Loucy (cell line): ENCODE results near the gene DPM2.

ENCODE experiments used
- H2AFZ ChIP-seq: fragments of 200-600 bp; sonication (generic); 2 replicates; pipeline ENCODE4 v1.6.0; 2016; ENCODE audit warnings: antibody characterized with exemption, mild to moderate bottlenecking, low read length, moderate library complexity
- H3F3A ChIP-seq: fragments of 200-600 bp; 2 replicates; pipeline ENCODE4 v1.6.0; 2016; ENCODE audit warnings: antibody characterized with exemption, low read depth, mild to moderate bottlenecking
- H3K27me3 ChIP-seq: fragments of 200-600 bp; sonication (generic); 2 replicates; pipeline ENCODE4 v1.6.1; 2014; ENCODE audit warnings: low read length, mild to moderate bottlenecking; ENCODE audit not compliant: insufficient read depth, poor library complexity, severe bottlenecking
- H3K36me3 ChIP-seq: fragments of 200-600 bp; sonication (generic); 2 replicates; pipeline ENCODE4 v1.6.1; 2016; ENCODE audit warnings: low read length; ENCODE audit not compliant: insufficient read depth
- H3K4me1 ChIP-seq: fragments of 200-600 bp; sonication (generic); 2 replicates; pipeline ENCODE4 v1.5.1; 2014; ENCODE audit warnings: low read length, mild to moderate bottlenecking; ENCODE audit not compliant: insufficient read depth, poor library complexity, severe bottlenecking
- H3K4me2 ChIP-seq: fragments of 200-600 bp; sonication (generic); 2 replicates; pipeline ENCODE4 v1.6.0; 2014; ENCODE audit warnings: antibody characterized with exemption, low read length, low read depth, mild to moderate bottlenecking; ENCODE audit not compliant: poor library complexity, severe bottlenecking
- H3K4me3 ChIP-seq: fragments of 200-600 bp; sonication (generic); 2 replicates; pipeline ENCODE4 v1.5.1; 2014; ENCODE audit warnings: low read length, mild to moderate bottlenecking, mixed read lengths; ENCODE audit not compliant: poor library complexity, severe bottlenecking
- H3K79me2 ChIP-seq: fragments of 200-600 bp; sonication (generic); 2 replicates; pipeline ENCODE4 v1.6.1; 2014; ENCODE audit warnings: low read length; ENCODE audit not compliant: insufficient read depth
- H3K9ac ChIP-seq: fragments of 200-600 bp; sonication (generic); 2 replicates; pipeline ENCODE4 v1.6.0; 2014; ENCODE audit warnings: mild to moderate bottlenecking, low read depth, low read length, moderate library complexity; ENCODE audit not compliant: poor library complexity, severe bottlenecking
- H3K9me2 ChIP-seq: fragments of 200-600 bp; sonication (generic); replicated peaks from 2 replicates; pipeline ENCODE4 v1.6.1; 2016; ENCODE audit warnings: low read depth, low read length, mixed read lengths
- H3K9me3 ChIP-seq: fragments of 200-600 bp; sonication (generic); 2 replicates; pipeline ENCODE4 v1.6.1; 2014; ENCODE audit warnings: mild to moderate bottlenecking, antibody characterized with exemption, low read length, low read depth; ENCODE audit not compliant: insufficient read depth
- H4K20me1 ChIP-seq: fragments of 200-600 bp; sonication (generic); 2 replicates; pipeline ENCODE4 v1.6.0; 2014; ENCODE audit warnings: antibody characterized with exemption, low read length, mild to moderate bottlenecking; ENCODE audit not compliant: insufficient read depth, poor library complexity, severe bottlenecking
- EZH2phosphoT487 ChIP-seq: fragments of 200-600 bp; IDR thresholded peaks from 2 replicates; pipeline ENCODE4 v1.6.1; 2018; ENCODE audit warnings: antibody characterized with exemption, mild to moderate bottlenecking, moderate library complexity, borderline replicate concordance
- TF ChIP-seq, protein P1 (sequence below): fragments of 200-600 bp; sonication (generic); conservative IDR thresholded peaks from 2 replicates; pipeline ENCODE4 v1.5.1; 2014; ENCODE audit warnings: mild to moderate bottlenecking, antibody characterized with exemption, low read length

The DPM2 gene

DNA sequence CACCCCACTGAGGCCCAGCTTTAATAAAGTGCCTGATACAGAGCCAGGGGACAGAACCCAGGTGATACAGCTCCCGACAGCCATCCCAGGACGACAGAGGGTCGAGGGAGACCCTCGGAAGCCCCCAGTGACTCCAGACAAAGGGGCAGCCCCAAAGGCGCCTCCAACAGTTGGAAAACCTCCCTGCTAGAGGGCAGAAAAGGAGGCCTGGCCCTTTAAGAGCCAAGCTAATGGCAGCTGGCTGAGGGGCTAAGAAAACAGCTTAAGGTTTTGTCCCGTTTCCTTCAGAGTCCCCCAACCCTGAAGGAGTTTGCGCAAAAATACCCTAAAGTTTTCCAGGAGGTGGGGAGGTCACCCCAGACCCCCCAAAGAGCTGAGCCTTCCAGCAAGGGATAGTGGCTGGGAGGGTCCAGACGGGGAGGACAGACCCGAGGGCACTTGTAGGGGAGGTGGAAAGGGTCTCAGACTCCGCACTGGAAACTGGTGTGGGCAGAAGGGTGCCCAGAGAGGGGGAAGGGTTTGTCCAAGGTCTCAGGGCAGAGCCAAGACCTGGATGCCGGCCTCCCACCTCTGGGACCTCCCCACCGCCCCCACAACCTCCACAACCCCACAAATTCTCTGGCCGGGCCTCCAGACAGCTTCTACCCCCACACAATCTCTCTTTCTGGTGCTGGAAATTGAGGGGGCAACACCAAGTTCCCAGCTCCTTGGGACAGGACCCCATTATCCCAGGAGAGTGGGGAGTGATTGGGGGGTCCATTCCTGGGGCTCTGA, 52.0 kb downstream of the DPM2 start:
- Histone ChIP-seq H4K20me1 (no peaks in the 10 kb centered on the region), H3K4me3 (no peak overlapping the region), H2AFZ (no peak overlapping the region), H3K4me1 (peaks cover 28% of the 10 kb centered on the region), H3K27me3 (no peaks in the 10 kb centered on the region), H3K9me2 (no peaks in the 10 kb centered on the region), H3F3A (no peaks in the 10 kb centered on the region), H3K9me3 (no peaks in the 10 kb centered on the region), H3K36me3 (peaks cover 14% of the 10 kb centered on the region; the same call in 1 of the 2 replicates), H3K4me2 (peak overlapping the region; percentile 59), H3K79me2 (no peaks in the 10 kb centered on the region), H3K9ac (peak overlapping the region; percentile 38)
- no peak for TF ChIP-seq EZH2phosphoT487
- TF ChIP-seq, protein P1, sequence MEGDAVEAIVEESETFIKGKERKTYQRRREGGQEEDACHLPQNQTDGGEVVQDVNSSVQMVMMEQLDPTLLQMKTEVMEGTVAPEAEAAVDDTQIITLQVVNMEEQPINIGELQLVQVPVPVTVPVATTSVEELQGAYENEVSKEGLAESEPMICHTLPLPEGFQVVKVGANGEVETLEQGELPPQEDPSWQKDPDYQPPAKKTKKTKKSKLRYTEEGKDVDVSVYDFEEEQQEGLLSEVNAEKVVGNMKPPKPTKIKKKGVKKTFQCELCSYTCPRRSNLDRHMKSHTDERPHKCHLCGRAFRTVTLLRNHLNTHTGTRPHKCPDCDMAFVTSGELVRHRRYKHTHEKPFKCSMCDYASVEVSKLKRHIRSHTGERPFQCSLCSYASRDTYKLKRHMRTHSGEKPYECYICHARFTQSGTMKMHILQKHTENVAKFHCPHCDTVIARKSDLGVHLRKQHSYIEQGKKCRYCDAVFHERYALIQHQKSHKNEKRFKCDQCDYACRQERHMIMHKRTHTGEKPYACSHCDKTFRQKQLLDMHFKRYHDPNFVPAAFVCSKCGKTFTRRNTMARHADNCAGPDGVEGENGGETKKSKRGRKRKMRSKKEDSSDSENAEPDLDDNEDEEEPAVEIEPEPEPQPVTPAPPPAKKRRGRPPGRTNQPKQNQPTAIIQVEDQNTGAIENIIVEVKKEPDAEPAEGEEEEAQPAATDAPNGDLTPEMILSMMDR = no peak
